Endothelial cell of umbilical vein (primary cell): ENCODE results near the gene LDLRAD4. TPM values are rescaled to one million over a fixed set of nuclear protein-coding genes. Genes with fewer than 3 reads are reported as not detected.

Experiments used
- BruUV-seq: library from RNA; stranded (reverse); fragments of 400-500 nt; replicated peaks from 2 replicates; lab custom pipeline; 2021; lab: Mats Ljungman, UMichigan
- CTCF ChIA-PET: fragments of 300-600, 350-600 bp; sonication (Branson Sonifier 250); formaldehyde crosslinking; loops from one replicate; lab custom pipeline; 2021; ENCODE audit warnings: antibody characterized with exemption, inconsistent platforms; lab: Charles Lee
- POLR2A ChIA-PET: fragments of 300-600, 350-600 bp; sonication (Branson Sonifier 250); formaldehyde crosslinking; loops from one replicate; lab custom pipeline; 2021; ENCODE audit warnings: antibody characterized with exemption, inconsistent platforms; lab: Charles Lee
- DNase-seq: peaks from one replicate; pipeline ENCODE4 v3.0.0-alpha.2; 2011; ENCODE audit warnings: low read depth, low spot score
- FAIRE-seq: peaks from 2 replicates; lab custom pipeline; 2011; peaks lifted over from hg19 to GRCh38; lab: Jason Lieb, UNC
- H2AFZ ChIP-seq: 2 replicates; pipeline ENCODE4 v1.6.0; 2012; ENCODE audit warnings: low read depth, low read length, control low read depth, inconsistent platforms
- H3K27ac ChIP-seq: 2 replicates; pipeline ENCODE4 v1.5.1; 2011; ENCODE audit warnings: low read depth, mild to moderate bottlenecking, control low read depth, low read length, moderate library complexity; ENCODE audit not compliant: insufficient read depth
- H3K27me3 ChIP-seq, 2 experiments: 2 replicates each; pipeline versions ENCODE4 v1.6.0 to v1.6.1; 2011; ENCODE audit warnings: low read length in 2 of 2, mixed read lengths in 1 of 2; ENCODE audit not compliant: control insufficient read depth in 2 of 2, insufficient read depth in 2 of 2
- H3K36me3 ChIP-seq, 2 experiments: 2 replicates in 1 of 2; 3 replicates in 1 of 2; pipeline ENCODE4 v1.5.1; 2011; ENCODE audit warnings: low read length in 2 of 2, mild to moderate bottlenecking in 1 of 2, moderate library complexity in 1 of 2; ENCODE audit not compliant: control insufficient read depth in 2 of 2, insufficient read depth in 2 of 2; ENCODE audit errors: extremely low read depth in 1 of 2
- H3K4me1 ChIP-seq: 3 replicates; pipeline ENCODE4 v1.5.1; 2011; ENCODE audit warnings: mild to moderate bottlenecking, low read length; ENCODE audit not compliant: control insufficient read depth, insufficient read depth; ENCODE audit errors: extremely low read depth
- H3K4me2 ChIP-seq: 2 replicates; pipeline ENCODE4 v1.6.1; 2011; ENCODE audit warnings: low read length, control low read depth, mixed read lengths; ENCODE audit not compliant: insufficient read depth
- H3K4me3 ChIP-seq, 3 experiments: fragments of 200-600 bp in 1 of 3; sonication (generic), shearing (Covaris generic) in 1 of 3; replicated peaks in 1 of 3; 2 replicates each; pipeline ENCODE4 v1.5.1; 2011 to 2016; ENCODE audit warnings: control low read depth in 3 of 3, low read length in 3 of 3, mild to moderate bottlenecking in 2 of 3, inconsistent platforms in 1 of 3, low read depth in 1 of 3, moderate library complexity in 1 of 3; ENCODE audit not compliant: insufficient read depth in 1 of 3
- H3K79me2 ChIP-seq: 2 replicates; pipeline ENCODE4 v1.6.0; 2012; ENCODE audit warnings: low read length, inconsistent platforms; ENCODE audit not compliant: control insufficient read depth, insufficient read depth
- H3K9ac ChIP-seq: replicated peaks from 2 replicates; pipeline ENCODE3; 2011; ENCODE audit warnings: low read length, control low read depth; ENCODE audit not compliant: insufficient read depth; ENCODE audit errors: extremely low read depth
- H3K9me1 ChIP-seq: replicated peaks from 3 replicates; pipeline ENCODE4 v1.6.0; 2011; ENCODE audit warnings: mild to moderate bottlenecking, low read length; ENCODE audit not compliant: control insufficient read depth, insufficient read depth; ENCODE audit errors: extremely low read depth
- H3K9me3 ChIP-seq: replicated peaks from 2 replicates; pipeline ENCODE4 v1.5.1; 2012; ENCODE audit warnings: low read length, inconsistent platforms; ENCODE audit not compliant: control insufficient read depth, insufficient read depth
- H4K20me1 ChIP-seq: replicated peaks from 2 replicates; pipeline ENCODE3; 2011; ENCODE audit warnings: mild to moderate bottlenecking, low read length; ENCODE audit not compliant: control insufficient read depth, insufficient read depth; ENCODE audit errors: extremely low read depth
- EZH2 ChIP-seq: IDR thresholded peaks from 2 replicates; pipeline ENCODE4 v1.6.1; 2012; ENCODE audit warnings: borderline replicate concordance, low read depth, mild to moderate bottlenecking, moderate library complexity, low read length, inconsistent platforms; ENCODE audit not compliant: severe bottlenecking
- FOS ChIP-seq: IDR thresholded peaks from 2 replicates; pipeline ENCODE4 v1.6.1; 2011; ENCODE audit warnings: mild to moderate bottlenecking, low read length, moderate library complexity, borderline replicate concordance; ENCODE audit not compliant: insufficient read depth
- GATA2 ChIP-seq: IDR thresholded peaks from 2 replicates; pipeline ENCODE4 v1.7.0; 2011; ENCODE audit warnings: low read depth, mild to moderate bottlenecking, moderate library complexity, mixed read lengths, low read length; ENCODE audit not compliant: insufficient read length, insufficient read depth
- MYC ChIP-seq: IDR thresholded peaks from one replicate; pipeline ENCODE4 v1.6.1; 2011; ENCODE audit warnings: mild to moderate bottlenecking, low read depth, low read length
- POLR2A ChIP-seq: IDR thresholded peaks from 2 replicates; pipeline ENCODE4 v1.6.1; 2012; ENCODE audit warnings: low read depth, mild to moderate bottlenecking, control low read depth, low read length
- POLR2AphosphoS5 ChIP-seq: IDR thresholded peaks from 2 replicates; pipeline ENCODE4 v1.6.1; 2012; ENCODE audit warnings: low read depth, mild to moderate bottlenecking, control low read depth, low read length, moderate library complexity; ENCODE audit not compliant: insufficient read depth
- dilution Hi-C: fragments of 300-500 bp; cut with MboI; formaldehyde crosslinking; loops from one replicate; pipeline ENCODE4 v1.15.0; 2019; ENCODE audit warnings: low sequenced_read_pairs; ENCODE audit not compliant: extremely low pct_ligation_motif_present
- intact Hi-C: fragments of 100-400 bp; cut with micrococcal nuclease; formaldehyde crosslinking; loops from one replicate; pipeline ENCODE4 v1.10.0; 2022
- polyA plus RNA-seq, 4 experiments: library from polyadenylated mRNA; depleted of rRNA in 3 of 4; stranded (reverse) in 3 of 4; unstranded in 1 of 4; fragments of >200 nt; gene quantifications; 2 replicates each; pipeline versions ENCODE4 v1.2.1 to v1.2.3, GENCODE V29; 2011 to 2012; ENCODE audit warnings: missing spikeins in 1 of 4
- total RNA-seq: library from RNA; stranded (reverse); gene quantifications from 2 replicates; pipeline ENCODE4 v1.2.3, GENCODE V29; 2021
- TF ChIP-seq, protein P1 (sequence below): IDR thresholded peaks from 2 replicates; pipeline ENCODE4 v1.6.1; 2011; ENCODE audit not compliant: insufficient read depth, insufficient read length
- TF ChIP-seq, protein P2 (sequence below), 2 donors: IDR thresholded peaks; 1 replicate in 1 of 2; 2 replicates in 1 of 2; pipeline ENCODE4 v1.5.1; 2011; ENCODE audit warnings: low read length in 2 of 2, mild to moderate bottlenecking in 2 of 2, moderate library complexity in 2 of 2, control low read depth in 1 of 2, inconsistent platforms in 1 of 2, low read depth in 1 of 2; ENCODE audit not compliant: insufficient read depth in 1 of 2; ENCODE audit errors: extremely low read depth in 1 of 2

The LDLRAD4 gene
- total and polyA plus RNA-seq, 2 donors (not counting 3 experiments of a cell fraction or from before 2014, with no cell fraction given), result 5.2 to 6.5 TPM

DNA sequence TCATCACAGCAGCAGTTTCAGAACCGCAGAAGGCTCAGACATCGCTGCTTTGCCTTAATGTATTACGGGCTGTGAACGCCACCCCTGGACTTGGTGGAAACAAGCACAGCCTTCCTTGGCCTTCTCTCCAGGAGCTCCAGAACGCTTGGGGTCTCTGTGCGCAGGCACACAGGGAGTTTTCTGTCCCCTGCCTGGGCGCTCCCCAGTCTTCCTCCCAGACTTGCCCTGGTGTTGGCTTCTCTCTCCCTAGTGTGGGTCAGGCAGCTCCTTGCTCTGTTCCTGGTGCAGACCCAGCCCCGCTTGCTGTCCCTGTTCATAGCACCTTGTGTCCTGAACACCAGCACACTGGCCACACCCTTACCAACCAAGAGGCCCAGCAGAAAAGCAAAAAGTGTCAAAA lies 404.2 kb downstream of the LDLRAD4 start:
- Histone ChIP-seq H3K9ac (no peak overlapping the region), H2AFZ (no peak overlapping the region), H4K20me1 (no peaks in the 10 kb centered on the region), H3K27me3 (no peaks in the 10 kb centered on the region), H3K36me3 (no peaks in the 10 kb centered on the region), H3K79me2 (no peaks in the 10 kb centered on the region), H3K4me3 (no peak overlapping the region), H3K4me1 (peaks cover 6% of the 10 kb centered on the region), H3K9me1 (no peaks in the 10 kb centered on the region), H3K27ac (no peak overlapping the region), H3K9me3 (no peaks in the 10 kb centered on the region), H3K4me2 (no peak overlapping the region)
- CTCF ChIA-PET, result interaction anchor here (1.2 kb wide), 1 partner anchor 92 kb away, joined by 3 read pairs; no protein-coding TSS in a partner anchor
- TF ChIP-seq EZH2 (no peak), POLR2AphosphoS5 (no peak), GATA2 (no peak), FOS (no peak), MYC (no peak), POLR2A (no peak)
- TF ChIP-seq, protein P1, sequence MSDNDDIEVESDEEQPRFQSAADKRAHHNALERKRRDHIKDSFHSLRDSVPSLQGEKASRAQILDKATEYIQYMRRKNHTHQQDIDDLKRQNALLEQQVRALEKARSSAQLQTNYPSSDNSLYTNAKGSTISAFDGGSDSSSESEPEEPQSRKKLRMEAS, result no peak
- TF ChIP-seq, protein P2, sequence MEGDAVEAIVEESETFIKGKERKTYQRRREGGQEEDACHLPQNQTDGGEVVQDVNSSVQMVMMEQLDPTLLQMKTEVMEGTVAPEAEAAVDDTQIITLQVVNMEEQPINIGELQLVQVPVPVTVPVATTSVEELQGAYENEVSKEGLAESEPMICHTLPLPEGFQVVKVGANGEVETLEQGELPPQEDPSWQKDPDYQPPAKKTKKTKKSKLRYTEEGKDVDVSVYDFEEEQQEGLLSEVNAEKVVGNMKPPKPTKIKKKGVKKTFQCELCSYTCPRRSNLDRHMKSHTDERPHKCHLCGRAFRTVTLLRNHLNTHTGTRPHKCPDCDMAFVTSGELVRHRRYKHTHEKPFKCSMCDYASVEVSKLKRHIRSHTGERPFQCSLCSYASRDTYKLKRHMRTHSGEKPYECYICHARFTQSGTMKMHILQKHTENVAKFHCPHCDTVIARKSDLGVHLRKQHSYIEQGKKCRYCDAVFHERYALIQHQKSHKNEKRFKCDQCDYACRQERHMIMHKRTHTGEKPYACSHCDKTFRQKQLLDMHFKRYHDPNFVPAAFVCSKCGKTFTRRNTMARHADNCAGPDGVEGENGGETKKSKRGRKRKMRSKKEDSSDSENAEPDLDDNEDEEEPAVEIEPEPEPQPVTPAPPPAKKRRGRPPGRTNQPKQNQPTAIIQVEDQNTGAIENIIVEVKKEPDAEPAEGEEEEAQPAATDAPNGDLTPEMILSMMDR (IDR thresholded peaks at IDR 0.05; ENCODE audit: extremely low read depth in 1 of 2, insufficient read depth in 1 of 2, low read depth in 1 of 2, low read length in 2 of 2), result no peak
- DNase-seq (no peak), FAIRE-seq (no peak)
- BruUV-seq, result no TSS peak
- POLR2A ChIA-PET, result no interaction called here
- intact Hi-C loops (no loop called here), dilution Hi-C loops (no loop called here)
